OCI-LY1 (cell line): Measurements from ENCODE around the gene RIGI.

Experiments used
- H2AFZ ChIP-seq: fragments of 200-600 bp; sonication (generic), shearing (Covaris generic); 2 replicates; pipeline ENCODE4 v1.6.0; 2014; ENCODE audit warnings: antibody characterized with exemption, mild to moderate bottlenecking, low read length
- H3F3A ChIP-seq: fragments of 200-600 bp; sonication (generic), shearing (Covaris generic); 2 replicates; pipeline ENCODE4 v1.6.0; 2014; ENCODE audit warnings: mild to moderate bottlenecking, antibody characterized with exemption, low read length, moderate library complexity; ENCODE audit not compliant: insufficient read depth
- H3K27ac ChIP-seq: fragments of 200-600 bp; sonication (generic); 2 replicates; pipeline ENCODE4 v1.5.1; 2014; ENCODE audit warnings: low read length, mixed run types, mild to moderate bottlenecking, low read depth; ENCODE audit not compliant: poor library complexity, severe bottlenecking
- H3K27me3 ChIP-seq: fragments of 200-600 bp; sonication (generic); 2 replicates; pipeline ENCODE4 v1.6.0; 2014; ENCODE audit warnings: antibody characterized with exemption, mild to moderate bottlenecking, low read length, moderate library complexity; ENCODE audit not compliant: insufficient read depth
- H3K36me3 ChIP-seq: fragments of 200-600 bp; sonication (generic); 2 replicates; pipeline ENCODE4 v1.6.1; 2014; ENCODE audit warnings: mild to moderate bottlenecking, antibody characterized with exemption, low read length, moderate library complexity, mixed read lengths; ENCODE audit not compliant: insufficient read depth
- H3K4me1 ChIP-seq: fragments of 200-600 bp; sonication (generic); 2 replicates; pipeline ENCODE4 v1.5.1; 2014; ENCODE audit warnings: mild to moderate bottlenecking, low read length, moderate library complexity; ENCODE audit not compliant: insufficient read depth, severe bottlenecking
- H3K4me2 ChIP-seq: fragments of 200-600 bp; sonication (generic), shearing (Covaris generic); 2 replicates; pipeline ENCODE4 v1.6.1; 2014; ENCODE audit warnings: low read length
- H3K4me3 ChIP-seq: fragments of 200-600 bp; sonication (generic); 2 replicates; pipeline ENCODE4 v1.5.1; 2014; ENCODE audit warnings: low read length, low read depth, mild to moderate bottlenecking, mixed read lengths; ENCODE audit not compliant: poor library complexity, severe bottlenecking
- H3K79me2 ChIP-seq: fragments of 200-600 bp; shearing (Covaris generic); 2 replicates; pipeline ENCODE4 v1.6.1; 2016; ENCODE audit warnings: mixed run types, low read length, mixed read lengths; ENCODE audit not compliant: insufficient read depth
- H3K9ac ChIP-seq: fragments of 200-600 bp; sonication (generic), shearing (Covaris generic); 2 replicates; pipeline ENCODE4 v1.6.1; 2014; ENCODE audit warnings: mild to moderate bottlenecking, low read length, mixed read lengths
- H3K9me2 ChIP-seq: fragments of 200-600 bp; sonication (generic), shearing (Covaris generic); 2 replicates; pipeline ENCODE4 v1.6.1; 2014; ENCODE audit warnings: low read depth, mild to moderate bottlenecking, low read length, mixed read lengths
- H3K9me3 ChIP-seq: fragments of 200-600 bp; shearing (Covaris generic); 2 replicates; pipeline ENCODE4 v1.6.1; 2014; ENCODE audit warnings: low read length, mixed read lengths
- H4K20me1 ChIP-seq: fragments of 200-600 bp; sonication (generic), shearing (Covaris generic); 2 replicates; pipeline ENCODE4 v1.6.0; 2016; ENCODE audit warnings: mild to moderate bottlenecking, low read length; ENCODE audit not compliant: insufficient read depth
- EZH2 ChIP-seq: fragments of 200-600 bp; sonication (generic), shearing (Covaris generic); IDR thresholded peaks from 2 replicates; pipeline ENCODE4 v1.8.0; 2017; ENCODE audit warnings: borderline replicate concordance, mixed run types, mild to moderate bottlenecking, antibody characterized with exemption, low read length, moderate library complexity, mixed read lengths
- TF ChIP-seq, protein P1 (sequence below): fragments of 200-600 bp; sonication (generic), shearing (Covaris generic); IDR thresholded peaks from 2 replicates; pipeline ENCODE4 v1.5.1; 2017; ENCODE audit warnings: mild to moderate bottlenecking, antibody characterized with exemption, low read length, moderate library complexity, mixed read lengths

RIGI gene

DNA sequence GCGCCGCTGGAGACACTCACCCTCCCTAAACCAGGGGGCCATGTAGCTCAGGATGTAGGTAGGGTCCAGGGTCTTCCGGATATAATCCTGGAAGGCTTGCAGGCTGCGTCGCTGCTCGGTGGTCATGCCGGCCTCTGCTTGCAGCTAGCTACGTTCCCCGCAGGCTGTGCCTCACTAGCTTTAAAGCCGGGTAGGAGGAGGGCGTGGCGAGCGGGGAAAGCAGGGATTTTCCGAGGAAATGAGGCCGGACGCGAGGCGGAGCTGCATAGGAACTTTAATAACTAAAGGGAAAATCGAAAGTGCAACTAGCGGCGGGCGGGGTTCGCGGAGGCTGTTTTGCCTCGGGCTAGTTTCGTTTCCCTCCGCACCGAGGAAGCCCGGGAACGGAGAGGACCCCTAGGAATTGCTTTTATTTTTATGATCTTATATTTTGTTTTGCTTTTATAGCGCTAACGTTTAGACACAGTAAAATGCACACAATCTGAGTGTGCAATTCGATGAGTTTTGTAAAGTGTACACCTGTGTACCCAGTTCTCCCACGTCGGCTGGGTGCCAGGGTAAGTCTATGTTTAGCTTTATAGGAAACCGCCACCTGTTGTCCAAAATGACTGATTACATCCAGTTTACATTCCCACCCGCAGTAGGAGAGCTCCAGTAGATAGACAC is at the start of gene RIGI:
TSS of gene RIGI (minus strand) at position 156 of the 666 bp plus-strand sequence. CDS start at position 126, 30 bp downstream.
- 0 out of 2 replicates have a peak within 1 kb of the TSS, but pooled peaks have one; percentile 81 for H2AFZ ChIP-seq
- H3K4me1 ChIP-seq: peaks cover 17% of the 10 kb centered on the region
- no peaks in the 10 kb centered on the region for H4K20me1 ChIP-seq
- no peaks in the 10 kb centered on the region for H3F3A ChIP-seq
- H3K4me2 ChIP-seq: peak within 1 kb of the TSS; percentile 94
- peak within 1 kb of the TSS; percentile 65 for H3K4me3 ChIP-seq
- no peaks in the 10 kb centered on the region for H3K79me2 ChIP-seq
- no peak for TF ChIP-seq EZH2
- TF ChIP-seq, protein P1, sequence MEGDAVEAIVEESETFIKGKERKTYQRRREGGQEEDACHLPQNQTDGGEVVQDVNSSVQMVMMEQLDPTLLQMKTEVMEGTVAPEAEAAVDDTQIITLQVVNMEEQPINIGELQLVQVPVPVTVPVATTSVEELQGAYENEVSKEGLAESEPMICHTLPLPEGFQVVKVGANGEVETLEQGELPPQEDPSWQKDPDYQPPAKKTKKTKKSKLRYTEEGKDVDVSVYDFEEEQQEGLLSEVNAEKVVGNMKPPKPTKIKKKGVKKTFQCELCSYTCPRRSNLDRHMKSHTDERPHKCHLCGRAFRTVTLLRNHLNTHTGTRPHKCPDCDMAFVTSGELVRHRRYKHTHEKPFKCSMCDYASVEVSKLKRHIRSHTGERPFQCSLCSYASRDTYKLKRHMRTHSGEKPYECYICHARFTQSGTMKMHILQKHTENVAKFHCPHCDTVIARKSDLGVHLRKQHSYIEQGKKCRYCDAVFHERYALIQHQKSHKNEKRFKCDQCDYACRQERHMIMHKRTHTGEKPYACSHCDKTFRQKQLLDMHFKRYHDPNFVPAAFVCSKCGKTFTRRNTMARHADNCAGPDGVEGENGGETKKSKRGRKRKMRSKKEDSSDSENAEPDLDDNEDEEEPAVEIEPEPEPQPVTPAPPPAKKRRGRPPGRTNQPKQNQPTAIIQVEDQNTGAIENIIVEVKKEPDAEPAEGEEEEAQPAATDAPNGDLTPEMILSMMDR: peak; percentile 66
- H3K9me3 ChIP-seq: peaks cover 4% of the 10 kb centered on the region
- H3K27ac ChIP-seq: peak within 1 kb of the TSS; percentile 4
- H3K9me2 ChIP-seq: no peaks in the 10 kb centered on the region
- no peaks in the 10 kb centered on the region for H3K27me3 ChIP-seq
- no peaks in the 10 kb centered on the region for H3K36me3 ChIP-seq
- peak within 1 kb of the TSS; percentile 73 for H3K9ac ChIP-seq

DNA sequence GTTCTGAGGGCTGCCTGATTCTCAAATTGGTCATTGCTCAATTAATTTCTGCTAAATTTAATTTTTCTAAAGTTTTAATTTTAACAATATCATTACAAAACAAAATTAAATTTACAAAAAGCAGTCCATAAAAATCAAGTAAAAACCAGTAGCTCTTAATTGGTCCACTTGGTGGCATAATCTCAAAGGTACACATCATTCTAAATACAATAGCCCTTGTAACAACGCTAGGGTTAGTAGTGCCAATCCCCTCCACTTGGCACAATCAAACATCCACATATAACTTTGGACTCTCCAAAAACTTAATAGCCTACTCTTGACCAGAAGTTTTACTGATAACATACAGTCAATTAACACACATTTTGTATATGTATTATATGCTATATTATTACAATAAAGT is 48.9 kb upstream of the RIGI start:
- no peaks in the 10 kb centered on the region for H3F3A ChIP-seq
- H3K27ac ChIP-seq: no peak overlapping the region
- H3K4me2 ChIP-seq: no peak overlapping the region
- H3K9ac ChIP-seq: no peak overlapping the region
- 0 out of 2 replicates have a peak overlapping the region, but pooled peaks have one; percentile 59 for H2AFZ ChIP-seq
- TF ChIP-seq EZH2: no peak
- TF ChIP-seq, protein P1: 0 out of 2 replicates have a peak, but pooled peaks have one; percentile 12
- H3K36me3 ChIP-seq: peaks cover 9% of the 10 kb centered on the region; the same call in 1 of the 2 replicates
- no peaks in the 10 kb centered on the region for H3K9me2 ChIP-seq
- no peak overlapping the region for H3K4me3 ChIP-seq
- no peaks in the 10 kb centered on the region; the same call in 1 of the 2 replicates for H3K27me3 ChIP-seq
- no peaks in the 10 kb centered on the region for H3K9me3 ChIP-seq
- H3K79me2 ChIP-seq: peaks cover 21% of the 10 kb centered on the region
- H4K20me1 ChIP-seq: no peaks in the 10 kb centered on the region
- peaks cover 27% of the 10 kb centered on the region for H3K4me1 ChIP-seq

DNA sequence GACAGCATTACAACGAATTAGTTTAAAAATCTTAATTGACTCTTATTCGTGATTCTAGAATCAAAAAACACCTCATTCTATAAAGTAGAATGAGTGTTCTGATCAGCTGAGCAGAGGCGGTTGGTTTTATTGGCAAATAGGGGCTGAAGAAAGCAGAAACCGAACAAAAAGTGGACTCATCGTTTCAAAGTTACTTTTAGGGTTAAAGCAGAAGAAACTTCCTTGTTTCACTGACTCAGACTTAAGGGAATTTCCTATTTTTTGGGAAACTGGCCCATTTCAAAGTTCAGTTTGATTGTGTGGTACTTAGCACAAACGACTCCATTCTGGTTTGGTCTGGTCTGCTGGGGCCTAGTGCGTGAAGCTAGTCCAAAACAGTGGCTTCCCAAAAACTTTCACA is 47.8 kb upstream of the RIGI start:
- Histone ChIP-seq H3K9ac (no peak overlapping the region), H3K27ac (no peak overlapping the region), H3K4me3 (no peak overlapping the region)

More for the DNA sequence above, 47.8 kb upstream of the RIGI start:
- Histone ChIP-seq H3F3A (no peaks in the 10 kb centered on the region), H3K79me2 (peaks cover 21% of the 10 kb centered on the region), H3K4me2 (peak overlapping the region; percentile 85; the same call in 1 of the 2 replicates), H3K36me3 (peaks cover 9% of the 10 kb centered on the region; the same call in 1 of the 2 replicates), H4K20me1 (no peaks in the 10 kb centered on the region), H3K9me3 (no peaks in the 10 kb centered on the region), H3K27me3 (no peaks in the 10 kb centered on the region; the same call in 1 of the 2 replicates), H2AFZ (0 out of 2 replicates have a peak overlapping the region, but pooled peaks have one; percentile 24), H3K9me2 (no peaks in the 10 kb centered on the region), H3K4me1 (peaks cover 27% of the 10 kb centered on the region)
- no peak for TF ChIP-seq EZH2
- TF ChIP-seq, protein P1: no peak
